Forelimb muscle (tissue), 1 donor: ENCODE data around the gene EYS. TPM values are rescaled to one million over a fixed set of nuclear protein-coding genes. Genes with fewer than 3 reads are reported as not detected.

Experiments
- DNase-seq: peaks from one replicate; pipeline ENCODE4 v3.0.0-alpha.2; 2013; ENCODE audit warnings: low read depth
- polyA plus RNA-seq: library from polyadenylated mRNA; unstranded; fragments of 120-200 nt; gene quantifications from one replicate; pipeline ENCODE4 v1.2.1, GENCODE V29; 2013; ENCODE audit not compliant: insufficient read length

The EYS gene
- 0.47 TPM for polyA plus RNA-seq

GRCh38 chr6:65707126-65707826 is at the start of gene EYS:
EYS (minus strand) TSS chr6:65707226; CDS start chr6:65495410, 211,816 bp downstream.
- no peak for DNase-seq

DNA sequence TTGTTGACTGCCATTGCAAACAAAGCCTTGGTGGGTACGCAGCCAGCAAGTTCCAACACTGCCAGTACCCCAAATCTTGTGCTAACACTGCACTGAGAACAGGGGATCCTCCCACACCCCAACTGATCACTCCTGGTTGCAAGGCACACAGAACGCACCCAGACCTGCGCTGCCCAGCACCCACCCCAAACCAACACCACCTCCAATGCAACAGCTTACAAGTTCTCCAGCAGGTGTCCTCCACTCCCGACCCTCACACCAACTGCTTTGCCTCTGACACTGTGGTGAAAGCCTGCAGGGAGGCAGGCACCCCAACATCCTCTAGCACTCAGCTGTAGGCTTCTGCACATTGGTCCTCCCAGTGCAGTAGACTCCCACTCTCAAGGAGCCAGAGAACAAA is 39.3 kb upstream of the EYS start:
- DNase-seq, result no peak

GRCh38 chr6:65745614-65746013 is 38.6 kb upstream of the EYS start:
- no peak for DNase-seq

- no peak for DNase-seq
These were observed 22.0 kb upstream of the EYS start for GRCh38 chr6:65728879-65729479.

DNA sequence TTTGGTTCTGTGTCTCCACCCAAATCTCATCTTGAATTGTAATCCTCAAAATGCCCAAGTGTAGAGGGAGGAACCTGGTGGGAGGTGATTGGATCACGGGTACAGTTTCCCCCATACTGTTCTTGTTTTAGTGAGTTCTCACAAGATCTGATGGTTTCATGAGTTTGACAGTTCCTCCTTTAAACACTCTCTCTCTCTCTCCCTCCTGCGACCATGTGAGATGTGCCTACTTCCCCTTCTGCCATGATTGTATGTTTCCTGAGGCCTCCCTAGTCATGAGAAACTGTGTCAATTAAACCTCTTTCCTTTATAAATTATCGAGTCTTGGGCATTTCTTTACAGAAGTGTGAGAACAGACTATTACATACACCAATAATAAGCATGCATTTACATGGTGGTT is 12.1 kb upstream of the EYS start:
- no peak for DNase-seq

DNA sequence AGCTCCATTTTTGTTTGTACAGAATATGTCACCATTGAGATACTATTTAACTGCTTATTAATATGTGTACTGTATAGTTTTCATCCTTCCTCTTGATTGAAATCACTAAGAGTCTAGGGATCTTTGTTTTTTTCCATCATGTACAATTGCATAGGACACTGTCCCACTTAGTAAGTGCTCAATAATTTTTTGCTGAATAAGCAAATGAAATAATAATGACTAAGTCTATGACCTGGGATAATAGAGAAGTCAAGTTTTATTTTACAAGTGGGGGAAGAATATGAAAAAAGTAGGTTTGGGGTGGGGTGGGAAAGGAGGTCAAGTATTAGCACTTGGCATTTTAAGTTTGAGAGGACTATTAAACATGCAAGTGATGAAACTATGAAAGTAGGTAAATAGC is 4.5 kb upstream of the EYS start:
- DNase-seq, result no peak

DNA sequence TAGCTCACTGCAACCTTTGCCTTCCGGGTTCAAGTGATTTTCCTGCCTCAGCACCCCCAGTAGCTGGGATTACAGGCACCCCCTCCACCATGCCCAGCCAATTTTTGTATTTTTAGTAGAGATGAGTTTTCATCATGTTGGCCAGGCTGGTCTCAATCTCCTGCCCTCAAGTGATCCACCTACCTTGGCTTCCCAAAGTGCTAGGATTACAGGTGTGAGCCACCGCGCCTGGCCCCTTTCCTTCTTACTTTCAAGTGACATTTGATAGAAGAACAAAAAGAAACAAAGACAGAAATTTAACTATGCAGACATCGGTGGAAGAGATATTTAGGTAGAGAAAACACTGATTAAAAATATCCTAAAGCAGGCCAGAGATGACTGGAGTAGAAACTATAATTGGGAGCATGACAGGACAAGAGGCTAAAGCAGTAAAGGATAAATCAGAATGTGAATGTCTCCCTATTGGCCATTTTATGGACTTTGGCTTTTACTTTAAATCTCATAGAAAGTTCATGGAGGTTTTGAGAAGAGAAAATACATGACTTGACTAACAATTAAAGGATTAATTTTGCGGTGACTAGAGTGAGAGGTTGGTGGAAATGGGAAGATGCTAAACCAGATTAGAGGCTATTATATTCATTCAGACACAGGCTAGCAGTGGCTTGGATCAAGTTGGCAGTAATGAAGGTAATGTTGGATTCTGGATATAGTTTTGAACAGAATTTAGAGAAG is 2.2 kb upstream of the EYS start:
- no peak for DNase-seq

- no peak for DNase-seq
These were observed 1.1 kb upstream of the EYS start for GRCh38 chr6:65708162-65708561.

- DNase-seq, result no peak
These were observed 590 bp downstream of the EYS start for GRCh38 chr6:65706436-65706835.

DNA sequence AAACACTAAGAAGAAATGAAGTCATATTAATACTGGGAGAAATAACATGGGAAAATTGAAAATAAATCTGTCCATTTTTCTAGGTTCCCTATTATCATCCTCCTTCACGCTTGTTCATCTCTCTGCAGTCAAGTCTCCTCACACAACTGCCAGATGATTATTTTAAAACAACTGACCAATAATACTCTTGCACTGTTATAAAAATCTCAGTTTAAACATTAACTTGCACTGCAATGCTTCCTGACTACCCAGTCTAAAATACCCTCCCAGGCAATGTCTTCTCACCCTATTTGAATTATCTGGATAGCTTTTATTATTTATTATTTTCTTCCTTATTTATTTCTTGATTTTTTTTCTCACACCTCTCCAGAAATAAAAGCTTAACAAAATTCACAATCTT is 5.7 kb downstream of the EYS start:
- DNase-seq, result no peak

- no peak for DNase-seq
These were observed 6.5 kb downstream of the EYS start for GRCh38 chr6:65700561-65700960.

DNA sequence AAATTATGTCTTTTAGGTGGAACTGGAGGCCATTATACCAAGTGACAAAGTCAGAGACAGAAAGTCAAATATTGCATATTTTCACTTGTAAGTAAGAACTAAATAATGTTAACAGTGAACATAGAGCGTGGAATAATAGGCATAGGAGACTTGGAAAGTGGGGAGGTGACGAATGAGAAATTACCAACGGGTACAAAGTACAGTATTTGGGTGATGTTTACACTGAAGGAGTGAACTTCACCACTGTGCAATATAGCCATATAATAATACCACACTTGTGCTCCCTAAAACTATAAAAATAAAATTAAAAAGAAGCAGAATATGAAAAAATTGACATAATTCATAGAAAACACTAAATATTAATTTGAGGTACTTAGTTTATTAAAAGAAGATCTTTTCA is 14.9 kb downstream of the EYS start:
- DNase-seq, result no peak

- DNase-seq, result no peak
These were observed 26.8 kb downstream of the EYS start for GRCh38 chr6:65680232-65680631.

DNA sequence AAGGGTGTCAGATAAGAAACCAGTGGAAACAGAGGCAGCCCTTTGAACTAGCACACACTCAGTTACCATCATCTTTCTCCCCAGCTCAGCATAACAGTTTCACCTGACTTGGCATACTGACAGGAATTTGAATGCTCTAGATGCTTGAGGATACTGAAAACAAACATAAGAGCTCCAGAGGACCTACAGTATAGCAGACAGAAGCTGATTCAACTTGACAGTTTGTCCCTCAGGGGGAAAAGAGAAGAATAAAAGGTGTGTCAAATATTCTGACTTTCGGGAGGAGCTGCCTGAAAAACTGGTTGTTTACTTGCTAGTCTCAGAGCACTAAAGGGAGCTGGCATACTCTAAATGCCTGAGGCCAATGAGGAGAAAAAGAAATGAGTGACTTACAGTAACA is 35.1 kb downstream of the EYS start:
- DNase-seq, result no peak

DNA sequence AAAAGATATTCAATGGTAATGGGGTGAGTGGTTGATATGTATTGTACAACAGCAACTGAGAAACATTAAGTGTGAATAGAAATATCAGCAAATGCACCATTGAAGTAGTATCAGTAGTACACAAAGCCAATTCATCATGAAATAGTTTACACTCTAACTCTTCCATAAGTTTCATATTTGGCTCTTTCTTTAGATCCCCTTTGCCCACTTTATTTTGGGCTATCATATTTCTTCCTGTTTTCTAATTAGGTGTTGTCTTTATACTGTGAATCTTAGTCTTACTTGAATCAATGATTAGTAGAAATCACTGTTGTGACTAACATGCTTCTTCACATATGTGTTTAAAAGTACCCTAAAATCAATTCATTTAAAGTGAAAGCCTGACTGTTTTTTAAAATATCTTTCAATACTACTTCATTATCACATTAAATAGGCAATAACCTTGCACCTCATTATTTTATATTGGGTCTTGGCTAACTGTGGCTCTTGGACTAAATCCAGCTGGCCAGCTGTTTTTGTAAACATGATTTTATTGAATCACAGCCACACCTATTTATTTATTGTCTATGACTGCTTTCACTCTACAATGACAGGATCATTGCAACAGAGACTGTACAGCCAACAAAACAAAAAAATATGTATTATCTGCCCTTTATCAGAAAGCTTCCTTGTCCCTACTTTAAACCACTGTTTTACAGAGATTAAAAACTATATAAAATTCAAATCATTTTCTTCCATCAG is 38.9 kb downstream of the EYS start:
- DNase-seq, result no peak

DNA sequence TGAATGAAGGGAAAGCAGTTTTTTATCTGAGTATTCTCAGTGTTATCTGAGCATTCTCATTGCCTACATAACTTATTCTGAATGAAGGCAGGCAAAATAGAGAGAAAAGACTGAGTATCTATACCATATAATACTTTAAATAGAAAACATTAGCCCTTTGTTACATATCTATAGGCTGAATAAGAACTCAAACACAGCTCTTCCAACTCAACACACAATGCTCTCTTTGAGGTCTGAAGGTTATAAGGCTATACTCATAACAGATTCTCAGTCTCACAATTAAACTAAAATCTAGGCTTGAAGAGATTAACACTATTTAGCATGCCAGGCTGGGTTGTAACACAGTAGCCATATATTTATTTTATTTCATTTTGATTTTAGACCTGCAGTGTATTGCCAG is 56.9 kb downstream of the EYS start:
- DNase-seq, result no peak

DNA sequence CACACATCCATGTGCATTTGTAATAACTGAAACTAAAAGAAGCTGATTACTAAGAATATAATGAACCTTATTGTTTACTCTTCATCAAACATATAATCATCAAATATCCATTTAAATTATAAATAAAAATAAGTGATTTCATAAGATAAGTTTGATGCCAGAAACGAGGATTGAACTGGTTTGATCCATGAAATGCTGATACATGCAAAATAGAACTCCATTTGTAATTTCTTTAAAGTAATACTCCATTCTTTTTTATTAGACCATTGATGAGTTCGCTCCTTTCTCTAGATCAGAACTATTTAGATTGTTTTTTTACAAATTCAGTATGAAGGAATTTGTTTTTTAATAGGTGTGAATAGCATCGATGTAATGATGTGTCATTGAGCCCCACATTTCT is 57.6 kb downstream of the EYS start:
- no peak for DNase-seq

DNA sequence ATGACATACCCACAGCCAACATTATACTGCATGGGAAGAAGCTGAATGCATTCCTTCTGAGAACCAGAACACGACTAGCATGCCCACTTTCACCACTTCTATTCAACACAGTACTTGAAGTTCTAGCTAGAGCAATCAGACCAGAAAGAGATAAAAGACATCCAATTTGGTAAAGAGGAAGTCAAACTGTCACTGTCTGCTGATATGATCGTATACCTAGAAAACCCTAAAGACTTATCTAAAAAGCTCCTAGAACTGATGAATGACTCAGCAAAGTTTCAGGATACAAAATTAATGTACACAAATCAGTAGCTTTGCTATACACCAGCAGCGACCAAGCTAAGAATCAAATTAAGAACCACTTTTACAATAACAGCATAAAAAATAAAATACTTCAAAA is 60.5 kb downstream of the EYS start:
- no peak for DNase-seq

- no peak for DNase-seq
These were observed 64.2 kb downstream of the EYS start for GRCh38 chr6:65642776-65643175.

DNA sequence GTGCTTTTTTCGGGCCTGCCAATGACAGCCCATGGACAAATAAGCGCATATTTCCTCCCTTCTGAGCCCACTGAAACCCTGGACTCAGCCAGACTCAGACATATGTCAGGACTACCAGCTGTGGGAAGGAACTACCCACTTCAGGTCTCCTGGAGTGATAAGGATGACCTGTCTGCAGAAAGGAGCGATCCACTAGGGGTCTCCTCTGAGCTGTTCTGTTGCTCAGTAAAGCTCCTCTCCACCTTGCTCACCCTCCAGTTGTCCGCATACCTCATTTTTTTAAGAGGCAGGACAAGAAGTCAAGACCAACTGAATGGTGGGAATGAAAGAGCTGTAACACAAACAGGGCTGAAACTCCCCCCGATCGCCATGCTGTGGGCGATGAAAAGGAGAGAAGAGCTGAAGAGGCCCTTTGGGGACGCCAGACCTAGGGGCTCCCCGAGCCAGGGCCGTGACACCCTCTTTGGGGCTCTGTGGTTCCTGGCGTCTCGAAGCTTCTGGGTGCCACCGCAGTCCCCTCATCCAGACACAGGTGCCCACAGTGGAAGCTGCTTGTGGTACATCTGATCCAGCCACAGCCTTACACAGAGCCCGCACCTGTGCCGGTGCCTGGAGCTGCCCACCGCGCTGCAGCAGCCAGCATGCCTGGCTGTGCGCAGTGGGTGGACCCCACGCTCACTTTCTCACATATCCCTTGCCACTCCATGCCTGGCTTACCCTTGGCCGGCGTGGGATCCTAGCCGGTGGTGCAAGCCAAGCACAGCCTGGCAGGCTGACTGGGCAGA is 68.8 kb downstream of the EYS start:
- DNase-seq, result no peak

DNA sequence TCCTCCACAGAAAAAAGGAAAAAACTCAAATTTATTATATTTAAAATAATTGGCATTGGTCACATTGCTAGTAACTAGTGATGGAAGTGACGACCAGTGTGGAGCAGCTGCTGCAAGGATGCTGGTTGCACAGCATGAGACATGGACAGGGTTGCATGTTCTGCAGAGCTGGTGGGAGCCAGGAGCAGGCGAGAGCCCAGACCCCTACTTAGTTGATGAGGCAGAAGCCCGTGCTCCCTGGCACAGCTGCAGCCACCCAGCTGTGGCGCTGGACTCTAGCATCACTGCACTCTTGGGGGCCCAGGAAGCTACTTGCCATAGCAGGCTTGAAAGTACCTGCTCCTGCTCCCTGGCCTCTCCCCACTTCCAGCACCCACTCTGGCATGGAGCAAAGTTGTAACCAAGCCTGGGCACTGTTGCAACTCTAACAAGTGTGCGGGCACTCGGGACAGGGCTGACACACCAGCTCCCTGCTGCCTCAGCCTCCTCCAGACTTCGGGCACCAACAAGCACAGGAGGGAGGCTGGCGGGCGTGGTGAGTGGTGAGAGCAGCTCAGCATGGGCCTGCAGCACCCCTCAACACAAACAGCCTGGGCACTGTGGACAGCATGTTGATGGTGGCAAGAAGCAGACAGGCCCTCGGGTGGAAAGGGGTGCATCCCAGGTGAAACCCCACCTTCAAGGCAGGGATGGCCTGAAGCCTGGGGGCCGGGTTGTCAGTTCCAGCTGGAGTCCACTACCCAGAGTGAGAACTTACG is 69.6 kb downstream of the EYS start:
- no peak for DNase-seq
